ENCODE measurements around the gene SLC22A25.
"Not testable (repeated sequence)": the region's sequence is repeated elsewhere in the genome, so short reads cannot be mapped to it uniquely, and the experiment has no call there.

The SLC22A25 gene

GRCh38 chr11:63243533-63243932 is at the start of gene SLC22A25:
TSS of gene SLC22A25 (minus strand) at chr11:63243599. CDS start at chr11:63229652, 13,947 bp downstream.
- DNase-seq, result no peak

DNA sequence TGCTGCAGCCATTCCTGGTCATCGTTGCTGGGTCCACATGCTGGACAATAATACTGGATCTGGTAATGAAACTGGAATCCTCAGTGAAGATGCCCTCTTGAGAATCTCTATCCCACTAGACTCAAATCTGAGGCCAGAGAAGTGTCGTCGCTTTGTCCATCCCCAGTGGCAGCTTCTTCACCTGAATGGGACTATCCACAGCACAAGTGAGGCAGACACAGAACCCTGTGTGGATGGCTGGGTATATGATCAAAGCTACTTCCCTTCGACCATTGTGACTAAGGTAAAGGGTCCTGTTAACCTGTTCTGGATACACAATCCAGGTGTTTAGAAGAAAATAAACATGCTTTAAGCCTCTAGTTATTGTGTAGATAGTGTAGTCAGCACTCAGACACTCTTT is 46.9 kb upstream of the SLC22A25 start:
- no peak for DNase-seq

- no peak for DNase-seq
Observed at GRCh38 chr11:63289658-63290057, 46.3 kb upstream of the SLC22A25 start.

DNA sequence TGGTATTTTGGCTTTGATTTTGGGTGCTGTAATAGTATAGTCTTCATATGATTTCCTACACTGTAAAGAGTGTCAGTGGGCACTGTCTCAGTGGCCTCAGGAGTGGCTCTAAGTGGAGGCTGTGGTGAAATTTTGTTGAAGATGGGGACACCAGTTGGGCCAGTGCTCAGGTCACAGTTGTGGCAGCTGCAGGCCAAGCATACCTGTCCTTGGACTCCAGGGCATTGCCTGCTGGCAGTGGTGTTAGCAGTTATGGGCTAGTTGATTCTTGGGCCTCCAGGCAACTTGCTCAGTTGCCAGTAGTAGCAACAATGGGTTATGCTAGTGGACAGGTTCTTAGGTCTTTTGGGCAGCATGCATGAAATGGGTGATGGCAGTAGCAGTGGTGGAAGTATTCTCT is 39.2 kb upstream of the SLC22A25 start:
- DNase-seq, result no peak

DNA sequence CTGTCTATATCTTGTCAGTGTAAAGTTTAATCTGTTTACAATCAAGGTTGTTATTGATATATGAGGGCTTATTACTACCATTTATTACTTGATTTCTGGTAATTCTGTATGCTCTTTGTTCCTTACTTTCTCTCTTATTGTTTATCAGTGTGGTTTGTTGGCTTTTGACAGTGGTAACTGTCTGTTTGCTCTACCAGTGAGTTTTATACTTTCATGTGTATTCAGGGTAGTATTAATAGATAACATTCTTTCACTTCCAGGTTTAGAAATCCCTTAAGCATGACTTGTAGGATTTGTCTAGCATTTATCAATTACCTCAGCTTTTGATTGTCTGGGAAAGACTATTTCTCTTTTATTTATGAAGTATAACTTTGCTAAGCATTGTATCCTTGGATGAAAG is 37.5 kb upstream of the SLC22A25 start:
- no peak for DNase-seq

DNA sequence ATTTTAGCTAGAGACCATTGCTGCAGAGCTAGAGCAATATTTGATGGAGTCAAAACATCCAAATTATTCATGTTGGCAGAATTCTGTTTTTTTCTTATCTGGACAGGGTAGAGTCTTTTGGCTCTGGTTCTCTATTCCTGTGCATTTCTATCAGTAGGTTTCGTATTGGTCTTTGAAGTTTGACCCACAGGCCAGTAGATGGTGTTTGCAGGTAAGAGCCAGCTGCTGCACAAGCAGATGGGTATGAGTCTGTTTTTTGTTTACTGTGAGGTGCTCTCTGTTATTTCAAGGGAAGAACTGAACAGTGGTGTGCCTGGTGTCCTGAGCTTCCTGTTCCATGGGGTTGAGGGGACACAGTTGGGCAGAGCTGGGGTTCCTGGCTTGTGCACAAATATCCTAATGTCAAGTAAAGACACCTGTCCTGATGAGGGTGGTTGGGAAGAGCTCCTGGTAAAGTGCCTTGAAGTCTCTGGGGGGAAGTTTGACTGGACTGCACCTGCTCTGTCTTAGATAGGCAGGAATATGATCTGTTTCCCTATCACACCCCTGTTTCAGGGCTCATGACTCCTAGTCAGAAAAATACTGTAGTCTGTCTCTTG is 34.0 kb upstream of the SLC22A25 start:
- DNase-seq, result no peak

DNA sequence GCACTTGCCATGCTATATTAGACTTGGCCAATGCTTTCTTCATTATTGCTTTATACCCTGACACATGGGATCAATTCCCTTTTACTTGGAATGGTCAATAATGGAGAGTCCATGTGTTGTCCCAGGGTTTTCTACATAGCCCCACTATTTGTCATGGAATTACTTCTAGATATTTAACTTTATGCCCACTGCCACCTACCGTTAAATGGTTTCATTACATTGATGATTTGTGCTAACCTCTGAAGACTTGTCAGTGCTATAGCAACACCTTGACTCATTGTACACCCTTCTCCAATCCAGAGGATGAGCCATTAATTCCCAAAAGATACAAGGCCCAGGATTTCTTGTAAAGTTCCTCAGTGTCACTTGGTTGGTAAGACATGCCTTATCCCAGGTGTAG is 31.4 kb upstream of the SLC22A25 start:
- no peak for DNase-seq

DNA sequence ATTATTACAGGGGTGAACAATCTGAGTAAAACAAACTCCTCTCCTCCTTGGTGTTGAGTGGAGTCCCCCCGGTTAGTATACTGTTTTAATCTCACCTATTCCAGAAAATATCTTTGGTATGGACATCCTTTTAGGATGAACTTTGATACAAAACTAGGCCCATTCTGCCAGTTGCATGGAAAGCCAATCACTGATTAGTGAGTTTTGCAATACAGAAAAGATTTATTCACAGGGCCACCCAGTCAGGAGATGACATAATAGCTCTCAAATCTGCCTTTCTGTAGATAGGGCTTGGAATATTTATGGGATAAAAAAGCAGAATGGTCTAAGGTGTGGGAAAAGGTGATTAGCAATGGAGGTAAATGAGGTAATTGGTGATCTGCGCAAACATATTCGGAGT is 30.3 kb upstream of the SLC22A25 start:
- DNase-seq, result no peak

- no peak for DNase-seq
Observed at GRCh38 chr11:63262547-63262946, 19.1 kb upstream of the SLC22A25 start.

- no peak for DNase-seq
Observed at GRCh38 chr11:63251312-63251711, 7.9 kb upstream of the SLC22A25 start.

DNA sequence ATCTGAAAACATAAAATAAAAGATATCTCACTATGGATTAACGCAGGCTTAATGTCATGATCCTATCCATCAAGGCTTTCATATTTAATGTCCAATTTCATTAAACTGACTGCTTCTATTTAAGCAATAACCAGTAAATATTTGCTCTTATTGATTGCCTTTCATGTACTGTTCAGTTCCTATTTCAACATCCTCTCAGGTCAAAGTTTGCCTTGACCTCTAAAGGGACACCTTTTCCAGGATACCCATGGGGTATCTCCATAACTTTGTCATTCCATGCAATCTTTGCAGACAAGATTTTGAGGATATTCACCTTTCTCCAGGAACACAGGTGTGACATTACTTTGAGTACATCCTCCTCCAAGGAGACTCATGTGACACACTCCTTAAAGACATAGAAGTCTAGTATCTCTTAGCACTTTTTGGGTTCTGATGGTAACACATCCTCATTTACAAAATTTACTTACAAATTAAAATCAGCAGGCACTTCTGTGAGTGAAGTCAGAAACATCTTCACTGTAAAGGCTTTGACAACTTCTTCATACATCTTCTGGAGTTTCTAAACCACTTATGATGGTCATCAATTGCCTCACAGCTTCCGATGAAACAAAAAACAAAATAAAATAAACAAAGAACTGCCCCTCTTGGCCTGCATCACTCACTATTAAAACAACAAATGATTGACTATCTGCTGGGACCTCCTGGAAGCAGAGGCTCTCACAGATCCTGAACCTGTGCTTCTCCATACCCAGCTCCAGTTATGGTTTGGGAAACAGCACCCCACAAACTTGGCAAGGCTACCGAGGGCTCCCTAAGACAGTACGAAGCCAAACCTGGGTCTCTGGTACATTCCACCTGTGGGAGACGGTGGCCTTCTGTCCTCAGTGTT is 7.0 kb upstream of the SLC22A25 start:
- no peak for DNase-seq

- no peak for DNase-seq
Observed at GRCh38 chr11:63248966-63249365, 5.6 kb upstream of the SLC22A25 start.

- DNase-seq, result not testable (repeated sequence)
Observed at GRCh38 chr11:63247237-63248002, 4.0 kb upstream of the SLC22A25 start.

DNA sequence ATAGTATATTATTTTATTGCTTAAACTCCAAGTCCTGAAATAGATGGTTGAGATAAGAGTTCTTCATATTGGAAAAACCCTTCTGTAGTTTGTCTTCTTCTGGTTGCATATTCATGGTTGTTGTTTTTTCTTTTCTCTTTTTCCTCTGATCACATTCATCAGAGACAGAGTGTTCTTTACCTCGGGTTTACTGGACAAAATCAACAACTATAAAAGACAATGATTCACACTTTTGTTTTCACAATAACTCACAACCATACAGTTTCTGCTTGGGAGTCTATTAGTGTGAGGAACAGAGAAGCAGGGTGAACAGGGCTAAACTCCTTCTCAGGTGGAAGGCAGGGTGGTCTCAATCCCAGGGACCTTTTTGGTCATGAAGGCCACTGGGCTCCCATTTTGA is 2.6 kb upstream of the SLC22A25 start:
- no peak for DNase-seq

- no peak for DNase-seq
Observed at GRCh38 chr11:63244862-63245261, 1.5 kb upstream of the SLC22A25 start.

- no peak for DNase-seq
Observed at GRCh38 chr11:63242089-63242781, 1.2 kb downstream of the SLC22A25 start.

GRCh38 chr11:63240791-63241379 is 2.5 kb downstream of the SLC22A25 start:
- no peak for DNase-seq

DNA sequence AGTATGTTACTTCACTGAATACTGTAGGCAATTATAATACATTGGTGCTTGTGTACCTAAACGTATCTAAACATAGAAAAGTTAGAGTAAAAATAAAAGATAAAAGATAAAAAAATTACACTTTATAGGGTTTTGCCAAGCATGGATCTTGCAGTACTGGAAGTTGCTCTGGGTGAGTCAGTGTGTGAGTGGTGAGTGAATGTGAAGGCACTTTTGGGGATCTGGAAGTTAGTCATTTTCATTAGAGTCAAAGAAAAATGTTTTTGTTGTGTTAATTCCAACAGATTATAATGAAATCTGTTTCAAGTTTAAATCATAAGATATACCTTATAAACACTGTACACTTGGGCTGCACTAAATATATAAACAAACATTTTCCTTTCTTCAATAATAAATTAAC is 3.3 kb downstream of the SLC22A25 start:
- no peak for DNase-seq

DNA sequence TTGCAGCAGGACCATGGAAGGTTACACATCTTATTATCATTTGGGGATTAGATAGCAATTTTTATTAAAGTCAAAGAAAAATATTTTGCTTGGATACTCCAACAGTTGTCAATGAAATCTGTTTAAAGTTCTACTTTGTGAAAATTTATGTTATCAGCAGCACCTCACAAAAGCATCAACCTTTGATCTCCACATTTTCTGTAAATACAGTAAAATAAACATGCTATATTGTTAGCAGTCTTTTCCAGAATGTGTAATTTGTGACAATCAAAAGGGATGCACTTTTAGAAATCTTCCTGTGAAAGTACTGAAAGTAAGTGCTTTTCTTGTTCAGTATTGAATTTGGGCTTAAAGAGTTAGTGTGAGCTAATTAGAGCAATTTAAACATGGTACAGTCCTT is 4.1 kb downstream of the SLC22A25 start:
- DNase-seq, result no peak

DNA sequence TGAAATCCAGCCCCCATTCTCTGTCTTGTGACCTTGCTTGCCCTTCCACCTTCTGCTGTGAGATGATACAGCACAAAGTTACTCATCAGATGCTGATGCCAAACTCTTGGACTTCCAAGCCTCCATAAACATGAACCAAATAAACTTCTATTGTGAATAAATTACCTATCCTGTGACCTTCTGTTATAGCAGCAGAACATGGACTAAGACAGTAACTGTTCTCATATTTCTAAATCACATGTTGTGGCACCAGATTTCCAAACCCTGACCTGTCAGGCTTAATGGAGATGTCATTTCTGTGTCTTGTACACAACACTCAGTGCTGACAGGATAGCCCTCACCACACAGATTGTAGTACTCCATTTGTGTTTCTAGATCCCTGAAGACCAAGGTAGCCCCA is 6.0 kb downstream of the SLC22A25 start:
- no peak for DNase-seq

DNA sequence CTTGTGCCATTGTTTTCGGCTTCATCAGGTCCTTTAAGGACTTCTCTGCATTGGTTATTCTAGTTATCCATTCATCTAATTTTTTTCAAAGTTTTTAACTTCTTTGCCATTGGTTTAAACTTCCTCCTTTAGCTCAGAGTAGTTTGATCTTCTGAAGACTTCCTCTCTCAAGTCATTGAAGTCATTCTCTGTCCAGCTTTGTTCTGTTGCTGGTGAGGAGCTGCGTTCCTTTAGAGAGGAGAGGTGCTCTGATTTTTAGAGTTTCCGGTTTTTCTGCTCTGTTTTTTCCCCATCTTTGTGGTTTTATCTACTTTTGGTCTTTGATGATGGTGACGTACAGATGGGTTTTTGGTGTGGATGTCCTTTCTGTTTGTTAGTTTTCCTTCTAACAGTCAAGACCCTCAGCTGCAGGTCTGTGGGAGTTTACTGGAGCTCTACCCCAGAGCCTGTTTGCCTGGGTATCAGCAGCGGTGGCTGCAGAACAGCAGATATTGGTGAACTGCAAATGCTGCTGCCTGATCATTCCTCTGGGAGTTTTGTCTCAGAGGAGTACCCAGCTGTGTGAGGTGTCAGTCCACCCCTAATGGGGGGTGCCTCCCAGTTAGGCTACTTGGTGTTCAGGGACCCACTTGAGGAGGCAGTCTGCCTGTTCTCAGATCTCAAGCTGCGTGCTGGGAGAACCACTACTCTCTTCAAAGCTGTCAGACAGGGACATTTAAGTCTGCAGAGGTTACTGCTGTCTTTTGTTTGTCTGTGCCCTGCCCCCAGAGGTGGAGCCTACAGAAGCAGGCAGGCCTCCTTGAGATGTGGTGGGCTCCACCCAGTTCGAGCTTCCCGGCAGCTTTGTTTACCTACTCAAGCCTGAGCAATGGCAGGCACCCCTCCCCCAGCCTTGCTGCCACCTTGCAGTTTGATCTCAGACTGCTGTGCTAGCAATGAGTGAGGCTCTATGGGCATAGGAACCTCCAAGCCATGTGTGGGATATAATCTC is 7.6 kb downstream of the SLC22A25 start:
- DNase-seq, result not testable (repeated sequence)

Measured in KG1 (cell line).